ENCODE results near the gene SLC39A8. TPM values are rescaled to one million over a fixed set of nuclear protein-coding genes. Genes with fewer than 3 reads are reported as not detected.

Gene SLC39A8
- polyA plus RNA-seq, 3 donors: 1.8 to 7.8 (median 6.1) TPM

DNA sequence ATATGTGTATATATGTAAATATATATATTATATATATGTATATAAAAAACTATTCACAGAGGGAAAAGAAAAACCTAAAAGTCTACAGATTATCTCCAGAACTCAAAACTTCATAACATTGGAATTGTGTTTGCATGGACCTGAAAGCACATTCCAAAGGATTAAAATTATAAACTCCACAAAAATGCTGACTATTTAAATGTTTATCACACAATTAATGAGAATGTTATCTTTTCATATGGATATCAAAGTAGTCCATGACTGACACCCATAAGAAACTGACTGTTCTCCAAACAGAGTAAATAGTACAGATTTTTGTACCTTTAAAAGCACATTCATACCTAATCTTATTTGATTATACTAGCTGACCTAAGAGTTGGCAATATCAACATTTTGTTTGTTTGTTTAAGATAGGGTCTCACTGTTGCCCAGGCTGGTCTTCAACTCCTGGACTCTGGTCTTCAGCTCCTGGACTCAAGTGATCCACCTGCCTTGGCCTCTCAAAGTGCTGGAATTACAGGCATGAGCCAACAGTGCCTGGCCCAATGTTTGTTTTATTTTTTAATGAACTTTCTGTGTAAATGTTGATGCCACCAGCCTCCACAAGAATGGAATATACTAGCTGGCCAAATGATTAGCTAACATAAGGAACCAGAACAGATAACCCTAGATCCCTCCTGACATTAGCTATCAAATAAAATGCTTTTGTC lies 50.0 kb downstream of the SLC39A8 start:
- intact Hi-C loops (cut with micrococcal nuclease): no loop called here
- Histone ChIP-seq H3K4me3 (replicated peaks in 1 of 3; ENCODE audit: low read depth in 2 of 3, low read length in 3 of 3) (no peak overlapping the region), H3K36me3 (replicated peaks in 1 of 2; ENCODE audit: control insufficient read depth in 1 of 2, insufficient read depth in 2 of 2, low read length in 2 of 2) (no peaks in the 10 kb centered on the region), H4K20me1 (ENCODE audit: insufficient read depth, low read length) (no peaks in the 10 kb centered on the region), H3K27me3 (ENCODE audit: control insufficient read depth in 2 of 2, insufficient read depth in 2 of 2, low read length in 2 of 2) (no peaks in the 10 kb centered on the region), H3K79me2 (ENCODE audit: insufficient read depth, low read length) (no peaks in the 10 kb centered on the region), H3K9ac (ENCODE audit: insufficient read depth, low read length, poor library complexity, severe bottlenecking) (no peak overlapping the region), H3K9me3 (replicated peaks in 1 of 2; ENCODE audit: control insufficient read depth in 1 of 2, insufficient read depth in 1 of 2, low read length in 2 of 2) (no peaks in the 10 kb centered on the region), H3K4me1 (ENCODE audit: control insufficient read depth in 1 of 2, insufficient read depth in 2 of 2, low read length in 2 of 2) (peaks cover 4 to 8% of the 10 kb centered on the region in 2 donors), H3K27ac (ENCODE audit: low read depth in 1 of 2, low read length in 2 of 2) (no peak overlapping the region), H3K4me2 (replicated peaks; ENCODE audit: extremely low read depth, low read length, poor library complexity, severe bottlenecking) (no peak overlapping the region), H2AFZ (ENCODE audit: insufficient read depth, low read depth, low read length, poor library complexity, severe bottlenecking) (no peak overlapping the region)
- Mint-ChIP-seq H3K9me3 (peaks cover 0 to 8% (median 0%) of the 10 kb centered on the region in 7 donors), H3K27ac (no peak overlapping the region), H3K36me3 (peaks cover 12 to 20% of the 10 kb centered on the region in 2 donors), H3K4me3 (no peak overlapping the region), H3K27me3 (ENCODE audit: low read depth in 3 of 3) (no peaks in the 10 kb centered on the region), H3K4me1 (peaks cover 15% of the 10 kb centered on the region)
- DNase-seq: no peak
- TF ChIP-seq, protein P1, sequence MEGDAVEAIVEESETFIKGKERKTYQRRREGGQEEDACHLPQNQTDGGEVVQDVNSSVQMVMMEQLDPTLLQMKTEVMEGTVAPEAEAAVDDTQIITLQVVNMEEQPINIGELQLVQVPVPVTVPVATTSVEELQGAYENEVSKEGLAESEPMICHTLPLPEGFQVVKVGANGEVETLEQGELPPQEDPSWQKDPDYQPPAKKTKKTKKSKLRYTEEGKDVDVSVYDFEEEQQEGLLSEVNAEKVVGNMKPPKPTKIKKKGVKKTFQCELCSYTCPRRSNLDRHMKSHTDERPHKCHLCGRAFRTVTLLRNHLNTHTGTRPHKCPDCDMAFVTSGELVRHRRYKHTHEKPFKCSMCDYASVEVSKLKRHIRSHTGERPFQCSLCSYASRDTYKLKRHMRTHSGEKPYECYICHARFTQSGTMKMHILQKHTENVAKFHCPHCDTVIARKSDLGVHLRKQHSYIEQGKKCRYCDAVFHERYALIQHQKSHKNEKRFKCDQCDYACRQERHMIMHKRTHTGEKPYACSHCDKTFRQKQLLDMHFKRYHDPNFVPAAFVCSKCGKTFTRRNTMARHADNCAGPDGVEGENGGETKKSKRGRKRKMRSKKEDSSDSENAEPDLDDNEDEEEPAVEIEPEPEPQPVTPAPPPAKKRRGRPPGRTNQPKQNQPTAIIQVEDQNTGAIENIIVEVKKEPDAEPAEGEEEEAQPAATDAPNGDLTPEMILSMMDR (IDR thresholded peaks at IDR 0.05): no peak

DNA sequence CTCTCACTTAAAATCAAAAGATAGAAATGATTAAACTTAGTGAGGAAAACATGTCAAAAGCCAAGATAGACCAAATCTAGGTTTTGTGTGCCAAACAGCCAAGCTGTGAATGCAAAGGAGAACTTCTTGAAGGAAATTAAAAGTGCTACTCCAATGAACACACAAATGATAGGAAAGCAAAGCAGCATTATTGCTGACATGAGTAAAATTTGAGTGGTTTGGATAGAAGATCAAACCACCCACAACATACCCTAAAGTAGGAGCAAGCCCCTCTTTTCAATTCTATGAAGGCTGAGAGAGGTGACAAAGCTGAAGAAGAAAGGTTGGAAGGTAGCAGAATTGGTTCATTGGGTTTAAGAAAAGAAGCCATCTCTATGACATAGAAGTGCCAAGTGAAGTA lies 56.8 kb downstream of the SLC39A8 start:
- Histone ChIP-seq H3K4me1 (ENCODE audit: control insufficient read depth in 1 of 2, insufficient read depth in 2 of 2, low read length in 2 of 2) (no peaks in the 10 kb centered on the region), H3K4me2 (replicated peaks; ENCODE audit: extremely low read depth, low read length, poor library complexity, severe bottlenecking) (no peak overlapping the region), H4K20me1 (ENCODE audit: insufficient read depth, low read length) (no peaks in the 10 kb centered on the region), H3K27ac (ENCODE audit: low read depth in 1 of 2, low read length in 2 of 2) (no peak overlapping the region), H3K4me3 (replicated peaks in 1 of 3; ENCODE audit: low read depth in 2 of 3, low read length in 3 of 3) (no peak overlapping the region), H3K79me2 (ENCODE audit: insufficient read depth, low read length) (no peaks in the 10 kb centered on the region), H3K9ac (ENCODE audit: insufficient read depth, low read length, poor library complexity, severe bottlenecking) (no peak overlapping the region), H2AFZ (ENCODE audit: insufficient read depth, low read depth, low read length, poor library complexity, severe bottlenecking) (no peak overlapping the region), H3K27me3 (ENCODE audit: control insufficient read depth in 2 of 2, insufficient read depth in 2 of 2, low read length in 2 of 2) (no peaks in the 10 kb centered on the region), H3K9me3 (replicated peaks in 1 of 2; ENCODE audit: control insufficient read depth in 1 of 2, insufficient read depth in 1 of 2, low read length in 2 of 2) (no peaks in the 10 kb centered on the region), H3K36me3 (replicated peaks in 1 of 2; ENCODE audit: control insufficient read depth in 1 of 2, insufficient read depth in 2 of 2, low read length in 2 of 2) (no peaks in the 10 kb centered on the region)
- TF ChIP-seq, protein P1 (IDR thresholded peaks at IDR 0.05): no peak
- Mint-ChIP-seq H3K4me3 (no peak overlapping the region), H3K36me3 (peaks cover 12 to 18% of the 10 kb centered on the region in 2 donors), H3K27ac (no peak overlapping the region), H3K27me3 (ENCODE audit: low read depth in 3 of 3) (no peaks in the 10 kb centered on the region), H3K9me3 (peaks cover 0 to 4% (median 0%) of the 10 kb centered on the region in 7 donors), H3K4me1 (no peaks in the 10 kb centered on the region)
- intact Hi-C loops (cut with micrococcal nuclease): no loop called here
- no peak for DNase-seq

Measured in CD14-positive monocyte (primary cell).